MM.1S (cell line): ENCODE results near the gene CCDC30.

Source experiments
- DNase-seq: peaks from one replicate; pipeline ENCODE4 v3.0.0-alpha.2; 2015
- H2AFZ ChIP-seq: fragments of 300-600 bp; sonication (generic); 2 replicates; pipeline ENCODE4 v1.6.0; 2016; ENCODE audit warnings: antibody characterized with exemption, low read length
- H3F3A ChIP-seq: fragments of 300-600 bp; sonication (generic); 2 replicates; pipeline ENCODE4 v1.6.1; 2016; ENCODE audit warnings: mild to moderate bottlenecking, antibody characterized with exemption, low read length, moderate library complexity, mixed read lengths; ENCODE audit not compliant: insufficient read depth
- H3K27ac ChIP-seq: fragments of 300-600 bp; sonication (generic); 2 replicates; pipeline ENCODE4 v1.5.1; 2016; ENCODE audit warnings: mild to moderate bottlenecking, low read length
- H3K27me3 ChIP-seq: fragments of 300-600 bp; sonication (generic); replicated peaks from 2 replicates; pipeline ENCODE4 v1.6.0; 2016; ENCODE audit warnings: low read length; ENCODE audit not compliant: insufficient read depth
- H3K36me3 ChIP-seq: fragments of 300-600 bp; sonication (generic); replicated peaks from 2 replicates; pipeline ENCODE4 v1.6.1; 2016; ENCODE audit warnings: mild to moderate bottlenecking, low read length, mixed read lengths; ENCODE audit not compliant: insufficient read depth
- H3K4me1 ChIP-seq: fragments of 300-600 bp; sonication (generic); 2 replicates; pipeline ENCODE4 v1.6.1; 2016; ENCODE audit warnings: low read length, mixed read lengths
- H3K4me2 ChIP-seq: fragments of 300-600 bp; sonication (generic); 2 replicates; pipeline ENCODE4 v1.6.0; 2016; ENCODE audit warnings: low read depth, low read length
- H3K4me3 ChIP-seq: fragments of 300-600 bp; sonication (generic); 2 replicates; pipeline ENCODE4 v1.5.1; 2016; ENCODE audit warnings: low read length, mixed read lengths
- H3K79me2 ChIP-seq: fragments of 300-600 bp; sonication (generic); 2 replicates; pipeline ENCODE4 v1.6.1; 2016; ENCODE audit warnings: mixed run types, low read length, mixed read lengths
- H3K9ac ChIP-seq: fragments of 300-600 bp; sonication (generic); 2 replicates; pipeline ENCODE4 v1.6.1; 2016; ENCODE audit warnings: low read length, mixed read lengths
- H3K9me2 ChIP-seq: fragments of 300-600 bp; sonication (generic); replicated peaks from 2 replicates; pipeline ENCODE4 v1.6.1; 2016; ENCODE audit warnings: mild to moderate bottlenecking, low read length, mixed read lengths; ENCODE audit not compliant: insufficient read depth
- H3K9me3 ChIP-seq: fragments of 300-600 bp; sonication (generic); replicated peaks from 2 replicates; pipeline ENCODE4 v1.6.1; 2016; ENCODE audit warnings: mild to moderate bottlenecking, low read length, mixed read lengths; ENCODE audit not compliant: insufficient read depth
- H4K20me1 ChIP-seq: fragments of 300-600 bp; sonication (generic); 2 replicates; pipeline ENCODE4 v1.6.1; 2016; ENCODE audit warnings: mild to moderate bottlenecking, low read length, moderate library complexity, mixed read lengths; ENCODE audit not compliant: insufficient read depth
- EZH2 ChIP-seq: fragments of 300-600 bp; sonication (generic); optimal IDR thresholded peaks from 2 replicates; pipeline ENCODE3; 2017; ENCODE audit warnings: low read depth, mild to moderate bottlenecking, antibody characterized with exemption, low read length, mixed read lengths
- EZH2phosphoT487 ChIP-seq: fragments of 300-600 bp; sonication (generic); IDR thresholded peaks from 2 replicates; pipeline ENCODE4 v1.6.1; 2018; ENCODE audit warnings: antibody characterized with exemption, low read length
- TF ChIP-seq, protein P1 (sequence below): fragments of 300-600 bp; sonication (generic); IDR thresholded peaks from 2 replicates; pipeline ENCODE4 v1.5.1; 2016; ENCODE audit warnings: antibody characterized with exemption, low read length, mixed read lengths

The CCDC30 gene

DNA sequence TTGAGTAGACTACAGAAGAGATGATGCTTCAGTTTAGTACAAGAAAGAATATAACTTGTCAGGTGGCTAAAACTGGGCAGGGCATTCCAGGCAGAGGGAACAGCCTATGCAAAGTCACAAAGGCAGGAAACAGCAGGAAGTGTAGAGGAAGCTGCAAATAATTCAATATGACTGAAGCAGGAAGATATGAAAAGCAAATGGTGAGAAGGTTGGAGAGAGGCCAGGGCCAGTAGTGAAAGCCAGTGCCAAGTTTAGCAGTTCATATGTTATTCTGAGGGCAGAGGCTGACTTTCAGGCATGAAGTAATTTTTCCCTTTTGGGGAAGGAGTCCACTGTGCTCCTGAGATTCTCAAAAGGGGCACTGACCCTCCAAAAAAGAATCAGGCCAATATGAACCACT lies 211.1 kb downstream of the CCDC30 start:
- Histone ChIP-seq H3K36me3 (no peaks in the 10 kb centered on the region; the same call in 1 of the 2 replicates), H2AFZ (no peak overlapping the region)

DNA sequence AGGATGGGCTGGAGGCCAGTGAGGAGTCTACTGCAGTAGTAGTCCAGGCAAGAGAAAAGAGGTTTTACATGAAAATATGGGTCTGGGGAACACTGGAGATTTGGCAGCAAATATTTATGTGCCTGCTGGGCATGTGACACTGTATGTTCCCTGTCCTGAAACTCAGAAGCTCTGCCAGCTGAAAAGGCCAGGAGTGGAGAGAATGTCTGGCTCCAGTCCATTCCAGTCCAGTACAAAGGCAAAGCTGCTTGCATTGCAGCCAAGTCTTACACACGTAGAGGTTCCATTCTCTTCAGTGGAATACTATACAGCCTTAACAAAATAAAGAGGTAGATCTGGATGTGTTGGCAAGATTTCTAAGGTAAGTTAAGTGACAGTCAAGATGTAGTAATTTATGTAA lies 211.6 kb downstream of the CCDC30 start:
- Histone ChIP-seq H3K79me2 (no peaks in the 10 kb centered on the region), H3K4me3 (no peak overlapping the region), H4K20me1 (no peaks in the 10 kb centered on the region), H3F3A (0 out of 2 replicates have a peak, but pooled peaks cover 4% of the 10 kb centered on the region), H3K9me3 (no peaks in the 10 kb centered on the region), H3K9me2 (no peaks in the 10 kb centered on the region), H3K9ac (no peak overlapping the region), H3K27ac (no peak overlapping the region), H3K4me2 (no peak overlapping the region), H2AFZ (no peak overlapping the region), H3K27me3 (no peaks in the 10 kb centered on the region), H3K36me3 (no peaks in the 10 kb centered on the region; the same call in 1 of the 2 replicates), H3K4me1 (no peaks in the 10 kb centered on the region)
- no peak for DNase-seq
- TF ChIP-seq EZH2, result no peak
- no peak for TF ChIP-seq EZH2phosphoT487

More for the DNA sequence above, 211.1 kb downstream of the CCDC30 start:
- Histone ChIP-seq H3F3A (no peaks in the 10 kb centered on the region), H3K4me1 (no peaks in the 10 kb centered on the region), H3K79me2 (no peaks in the 10 kb centered on the region), H3K4me3 (no peak overlapping the region), H3K4me2 (no peak overlapping the region), H3K27ac (no peak overlapping the region), H3K9me2 (no peaks in the 10 kb centered on the region), H4K20me1 (no peaks in the 10 kb centered on the region), H3K9ac (no peak overlapping the region), H3K27me3 (no peaks in the 10 kb centered on the region), H3K9me3 (no peaks in the 10 kb centered on the region)
- DNase-seq, result no peak
- TF ChIP-seq EZH2phosphoT487 (no peak), EZH2 (no peak)
- TF ChIP-seq, protein P1, sequence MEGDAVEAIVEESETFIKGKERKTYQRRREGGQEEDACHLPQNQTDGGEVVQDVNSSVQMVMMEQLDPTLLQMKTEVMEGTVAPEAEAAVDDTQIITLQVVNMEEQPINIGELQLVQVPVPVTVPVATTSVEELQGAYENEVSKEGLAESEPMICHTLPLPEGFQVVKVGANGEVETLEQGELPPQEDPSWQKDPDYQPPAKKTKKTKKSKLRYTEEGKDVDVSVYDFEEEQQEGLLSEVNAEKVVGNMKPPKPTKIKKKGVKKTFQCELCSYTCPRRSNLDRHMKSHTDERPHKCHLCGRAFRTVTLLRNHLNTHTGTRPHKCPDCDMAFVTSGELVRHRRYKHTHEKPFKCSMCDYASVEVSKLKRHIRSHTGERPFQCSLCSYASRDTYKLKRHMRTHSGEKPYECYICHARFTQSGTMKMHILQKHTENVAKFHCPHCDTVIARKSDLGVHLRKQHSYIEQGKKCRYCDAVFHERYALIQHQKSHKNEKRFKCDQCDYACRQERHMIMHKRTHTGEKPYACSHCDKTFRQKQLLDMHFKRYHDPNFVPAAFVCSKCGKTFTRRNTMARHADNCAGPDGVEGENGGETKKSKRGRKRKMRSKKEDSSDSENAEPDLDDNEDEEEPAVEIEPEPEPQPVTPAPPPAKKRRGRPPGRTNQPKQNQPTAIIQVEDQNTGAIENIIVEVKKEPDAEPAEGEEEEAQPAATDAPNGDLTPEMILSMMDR, result no peak

DNA sequence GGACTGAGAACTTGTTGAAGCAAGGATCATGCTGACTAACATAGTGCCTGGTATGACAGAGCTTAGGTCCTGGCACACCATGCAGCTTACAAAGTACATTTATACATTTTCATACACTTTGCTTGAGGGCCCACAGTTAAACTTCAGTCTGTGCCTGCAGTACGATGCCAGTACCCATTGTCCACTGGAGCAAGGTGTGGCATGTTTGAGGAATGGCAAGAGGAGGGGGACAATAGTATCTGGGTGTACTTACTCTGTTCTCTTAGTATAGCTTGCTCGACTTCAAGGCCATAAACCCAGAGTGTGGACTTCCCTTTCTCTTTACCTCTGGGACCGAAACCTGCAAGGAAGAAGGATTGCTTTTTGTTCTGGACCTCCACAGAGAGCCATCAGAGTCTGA lies 212.4 kb downstream of the CCDC30 start:
- Histone ChIP-seq H3K9me3 (no peaks in the 10 kb centered on the region), H3F3A (0 out of 2 replicates have a peak, but pooled peaks cover 5% of the 10 kb centered on the region), H3K36me3 (no peaks in the 10 kb centered on the region), H3K9me2 (no peaks in the 10 kb centered on the region), H3K4me3 (no peak overlapping the region), H2AFZ (no peak overlapping the region), H3K27ac (no peak overlapping the region), H3K79me2 (peaks cover 4% of the 10 kb centered on the region; the same call in 1 of the 2 replicates), H3K4me2 (no peak overlapping the region), H3K4me1 (no peaks in the 10 kb centered on the region), H4K20me1 (no peaks in the 10 kb centered on the region), H3K27me3 (no peaks in the 10 kb centered on the region), H3K9ac (no peak overlapping the region)
- TF ChIP-seq EZH2, result no peak
- TF ChIP-seq EZH2phosphoT487, result no peak
- TF ChIP-seq, protein P1, result no peak
- DNase-seq, result no peak

DNA sequence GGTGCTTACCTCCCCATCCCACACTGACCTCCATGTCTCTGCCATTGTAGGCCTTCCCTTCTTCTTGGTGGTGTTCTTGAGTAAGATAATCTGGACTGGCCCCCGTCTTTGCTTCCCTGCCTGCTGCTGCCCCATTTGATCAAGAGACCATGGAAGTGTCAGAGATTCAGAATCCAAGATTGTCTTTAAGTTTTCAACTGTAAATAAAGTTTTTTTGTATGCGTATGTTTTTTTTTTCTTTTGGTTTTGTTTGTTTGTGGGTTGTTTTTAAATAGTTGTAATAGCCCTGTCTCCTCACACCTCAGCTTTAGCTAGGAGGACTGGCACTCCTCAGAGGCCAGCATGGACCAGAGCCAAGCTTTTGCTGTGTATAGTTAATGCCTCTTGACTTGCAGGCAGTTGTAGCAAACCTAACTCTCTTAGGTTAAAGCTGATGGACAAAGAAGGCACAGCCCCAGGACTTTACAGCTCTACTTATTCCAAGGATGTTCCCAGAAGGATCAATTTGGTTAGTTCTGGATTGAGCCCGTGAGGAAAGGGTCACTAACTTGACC lies 213.5 kb downstream of the CCDC30 start:
- no peaks in the 10 kb centered on the region for H3K9me3 ChIP-seq
- H3K4me2 ChIP-seq, result no peak overlapping the region
- H3F3A ChIP-seq, result peaks cover 6% of the 10 kb centered on the region; the same call in 1 of the 2 replicates
- H3K4me3 ChIP-seq, result no peak overlapping the region
- TF ChIP-seq EZH2, result no peak
- TF ChIP-seq, protein P1, result no peak
- no peak for TF ChIP-seq EZH2phosphoT487
- DNase-seq, result no peak
- H3K36me3 ChIP-seq, result no peaks in the 10 kb centered on the region
- no peaks in the 10 kb centered on the region for H4K20me1 ChIP-seq
- no peaks in the 10 kb centered on the region for H3K27me3 ChIP-seq
- peaks cover 6% of the 10 kb centered on the region; the same call in 1 of the 2 replicates for H3K4me1 ChIP-seq
- no peak overlapping the region for H3K9ac ChIP-seq
- no peak overlapping the region for H3K27ac ChIP-seq
- H2AFZ ChIP-seq, result no peak overlapping the region
- H3K79me2 ChIP-seq, result peaks cover 13% of the 10 kb centered on the region
- no peaks in the 10 kb centered on the region for H3K9me2 ChIP-seq
